ENCODE results near the gene FBXL17.
A peak's percentile ranks its signal among the peaks of the same experiment; 100 is the strongest.

The FBXL17 gene

GRCh38 chr5:107980923-107981692 is 400.8 kb downstream of the FBXL17 start:
- no peak for DNase-seq

- DNase-seq: no peak
Observed at GRCh38 chr5:107979900-107980299, 402.0 kb downstream of the FBXL17 start.

GRCh38 chr5:107979291-107979690 is 402.6 kb downstream of the FBXL17 start:
- DNase-seq: no peak

- no peak for DNase-seq
Observed at GRCh38 chr5:107977550-107978071, 404.3 kb downstream of the FBXL17 start.

GRCh38 chr5:107975568-107975967 is 406.3 kb downstream of the FBXL17 start:
- no peak for DNase-seq

GRCh38 chr5:107971846-107972245 is 410.1 kb downstream of the FBXL17 start:
- DNase-seq: no peak

GRCh38 chr5:107969847-107970246 is 412.1 kb downstream of the FBXL17 start:
- DNase-seq: no peak

GRCh38 chr5:107968998-107969397 is 412.9 kb downstream of the FBXL17 start:
- DNase-seq: no peak

GRCh38 chr5:107968406-107968843 is 413.5 kb downstream of the FBXL17 start:
- no peak for DNase-seq

- DNase-seq: no peak
Observed at GRCh38 chr5:107966201-107966600, 415.7 kb downstream of the FBXL17 start.

GRCh38 chr5:107964722-107965121 is 417.2 kb downstream of the FBXL17 start:
- no peak for DNase-seq

- no peak for DNase-seq
Observed at GRCh38 chr5:107959573-107960279, 422.2 kb downstream of the FBXL17 start.

GRCh38 chr5:107958861-107959260 is 423.0 kb downstream of the FBXL17 start:
- DNase-seq: no peak

GRCh38 chr5:107958432-107958831 is 423.5 kb downstream of the FBXL17 start:
- DNase-seq: no peak

- peak; percentile 64 for DNase-seq
Observed at GRCh38 chr5:107957051-107957450, 424.8 kb downstream of the FBXL17 start.

GRCh38 chr5:107955321-107955720 is 426.6 kb downstream of the FBXL17 start:
- no peak for DNase-seq

- DNase-seq: no peak
Observed at GRCh38 chr5:107954254-107954653, 427.6 kb downstream of the FBXL17 start.

GRCh38 chr5:107952450-107952849 is 429.4 kb downstream of the FBXL17 start:
- DNase-seq: peak; percentile 2

GRCh38 chr5:107951309-107951708 is 430.6 kb downstream of the FBXL17 start:
- DNase-seq: peak; percentile 38

GRCh38 chr5:107950776-107951175 is 431.1 kb downstream of the FBXL17 start:
- no peak for DNase-seq

- DNase-seq: no peak
Observed at GRCh38 chr5:107949688-107950341, 432.1 kb downstream of the FBXL17 start.

GRCh38 chr5:107948377-107948776 is 433.5 kb downstream of the FBXL17 start:
- peak; percentile 65 for DNase-seq

- no peak for DNase-seq
Observed at GRCh38 chr5:107945061-107945460, 436.8 kb downstream of the FBXL17 start.

GRCh38 chr5:107943923-107944322 is 438.0 kb downstream of the FBXL17 start:
- no peak for DNase-seq

Measured in NCI-H2171 treated with DMSO at 0.1 percent for 48 hours (cell line).